ENCODE measurements around the gene RIC8A. TPM values are rescaled to one million over a fixed set of nuclear protein-coding genes. Genes with fewer than 3 reads are reported as not detected.
A peak's percentile ranks its signal among the peaks of the same experiment; 100 is the strongest.
"Not testable (repeated sequence)": the region's sequence is repeated elsewhere in the genome, so short reads cannot be mapped to it uniquely, and the experiment has no call there.

RIC8A gene
- total RNA-seq: 106 and 170 TPM in 2 replicates

DNA sequence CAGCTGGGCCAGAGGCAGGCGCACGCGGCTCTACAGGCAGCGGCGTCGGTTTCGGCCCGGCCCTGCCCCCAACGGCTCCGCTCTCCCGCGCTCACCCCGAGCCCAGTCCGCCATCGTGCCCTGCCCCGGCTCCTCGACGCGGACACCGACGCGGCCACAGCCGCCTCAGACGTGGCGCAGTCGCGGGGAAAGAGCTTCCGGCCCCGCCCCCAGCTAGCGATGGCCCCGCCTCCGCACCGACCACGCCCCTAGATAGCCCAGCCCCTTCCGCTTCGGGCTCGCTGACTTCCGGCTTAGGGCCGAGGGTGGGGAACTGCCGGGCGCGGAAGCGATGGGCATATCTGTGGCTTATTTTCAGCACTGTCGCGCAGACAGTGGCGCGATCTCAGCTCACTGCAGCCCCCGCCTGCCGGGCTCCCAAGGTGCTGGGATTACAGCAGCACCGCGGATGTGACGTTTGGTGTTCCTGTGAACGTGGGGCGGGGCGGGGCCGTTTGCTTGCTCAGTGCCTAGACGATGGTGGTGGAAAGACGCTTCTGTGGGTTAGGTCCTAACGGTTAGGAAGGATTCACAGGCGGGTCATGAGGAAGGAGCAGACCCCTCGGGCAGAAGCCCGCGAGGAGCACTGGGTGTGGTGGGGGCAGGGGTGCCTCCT is at the start of gene RIC8A, which contains the start of gene BET1L:
RIC8A (plus strand) TSS at position 501 of the 655 bp plus-strand sequence. CDS start 1,147 bp downstream, outside the sequence.
BET1L (minus strand) TSS at position 192 of the 655 bp plus-strand sequence; CDS start at position 114, 78 bp downstream.
- H3K36me3 ChIP-seq (ENCODE audit: control insufficient read depth, insufficient read depth, low read length): peaks cover 46% of the 10 kb centered on the region

DNA sequence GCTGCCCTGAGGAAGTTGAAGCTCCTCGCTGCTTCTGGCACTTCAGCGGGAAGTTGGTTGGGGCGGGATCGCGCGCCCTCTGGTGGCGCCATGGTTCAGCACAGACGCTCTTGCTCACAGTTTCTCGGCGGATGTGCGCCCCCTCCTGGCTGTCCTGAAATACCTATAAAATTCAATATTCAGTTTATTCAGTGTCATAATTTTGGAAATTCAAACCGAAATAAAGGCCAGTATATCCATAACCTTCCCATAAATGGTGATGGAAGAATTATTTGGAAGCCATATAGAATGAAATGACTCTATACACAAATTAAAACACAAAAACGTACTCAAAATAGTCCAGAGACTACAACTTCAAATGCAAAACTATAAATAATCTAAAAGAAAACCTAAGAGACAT is 27.3 kb upstream of the RIC8A start:
- not testable (repeated sequence) for H3K4me3 ChIP-seq (ENCODE audit: low read depth, low read length); FAIRE-seq; H3K27me3 ChIP-seq (ENCODE audit: control insufficient read depth, insufficient read depth, low read length); H3K36me3 ChIP-seq (ENCODE audit: control insufficient read depth, insufficient read depth, low read length); DNase-seq (ENCODE audit: low read depth)

More for the DNA sequence above, at the start of gene RIC8A, which contains the start of gene BET1L:
- FAIRE-seq: no peak
- Histone ChIP-seq H3K27me3 (ENCODE audit: control insufficient read depth, insufficient read depth, low read length) (no peaks in the 10 kb centered on the region), H3K4me3 (ENCODE audit: low read depth, low read length) (peak within 1 kb of the TSS; percentile 91)
- DNase-seq (ENCODE audit: low read depth): peak; percentile 92
- TF ChIP-seq, protein P1, sequence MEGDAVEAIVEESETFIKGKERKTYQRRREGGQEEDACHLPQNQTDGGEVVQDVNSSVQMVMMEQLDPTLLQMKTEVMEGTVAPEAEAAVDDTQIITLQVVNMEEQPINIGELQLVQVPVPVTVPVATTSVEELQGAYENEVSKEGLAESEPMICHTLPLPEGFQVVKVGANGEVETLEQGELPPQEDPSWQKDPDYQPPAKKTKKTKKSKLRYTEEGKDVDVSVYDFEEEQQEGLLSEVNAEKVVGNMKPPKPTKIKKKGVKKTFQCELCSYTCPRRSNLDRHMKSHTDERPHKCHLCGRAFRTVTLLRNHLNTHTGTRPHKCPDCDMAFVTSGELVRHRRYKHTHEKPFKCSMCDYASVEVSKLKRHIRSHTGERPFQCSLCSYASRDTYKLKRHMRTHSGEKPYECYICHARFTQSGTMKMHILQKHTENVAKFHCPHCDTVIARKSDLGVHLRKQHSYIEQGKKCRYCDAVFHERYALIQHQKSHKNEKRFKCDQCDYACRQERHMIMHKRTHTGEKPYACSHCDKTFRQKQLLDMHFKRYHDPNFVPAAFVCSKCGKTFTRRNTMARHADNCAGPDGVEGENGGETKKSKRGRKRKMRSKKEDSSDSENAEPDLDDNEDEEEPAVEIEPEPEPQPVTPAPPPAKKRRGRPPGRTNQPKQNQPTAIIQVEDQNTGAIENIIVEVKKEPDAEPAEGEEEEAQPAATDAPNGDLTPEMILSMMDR (IDR thresholded peaks at IDR 0.05; ENCODE audit: insufficient read depth, low read length, severe bottlenecking): no peak

DNA sequence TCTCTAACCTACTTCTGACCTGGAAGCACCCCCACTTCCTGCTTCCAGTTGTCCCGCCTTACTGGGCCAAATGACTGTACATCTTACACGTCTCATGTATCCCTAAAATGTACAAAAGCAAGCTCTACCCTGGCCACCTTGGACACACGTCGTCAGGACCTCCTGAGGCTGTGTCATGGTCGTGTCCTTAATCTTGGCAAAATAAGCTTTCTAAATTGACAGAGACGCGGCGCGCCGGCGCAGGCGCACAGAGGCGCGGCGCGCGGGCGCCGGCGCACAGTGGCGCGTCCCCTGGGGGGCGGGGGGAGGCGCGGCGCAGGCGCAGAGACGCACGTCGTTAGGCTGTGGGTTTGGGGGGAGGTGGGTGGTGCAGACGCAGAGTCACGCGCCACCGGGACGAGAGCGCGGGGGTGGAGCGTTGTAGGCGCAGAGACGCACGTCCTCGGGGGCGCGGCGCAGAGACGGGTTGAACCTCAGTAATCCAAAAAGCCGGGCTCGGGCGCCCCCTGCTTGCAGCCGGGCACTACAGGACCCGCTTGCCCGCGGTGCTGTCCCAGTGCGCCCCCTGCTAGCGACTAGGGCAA is 18.2 kb upstream of the RIC8A start:
- not testable (repeated sequence) for H3K4me3 ChIP-seq (ENCODE audit: low read depth, low read length); FAIRE-seq; DNase-seq (ENCODE audit: low read depth); H3K27me3 ChIP-seq (ENCODE audit: control insufficient read depth, insufficient read depth, low read length); H3K36me3 ChIP-seq (ENCODE audit: control insufficient read depth, insufficient read depth, low read length)

GRCh38 chr11:189843-190311 is 17.6 kb upstream of the RIC8A start:
- H3K36me3 ChIP-seq (ENCODE audit: control insufficient read depth, insufficient read depth, low read length); FAIRE-seq; DNase-seq (ENCODE audit: low read depth): not testable (repeated sequence)

GRCh38 chr11:190546-190945 is 17.0 kb upstream of the RIC8A start:
- not testable (repeated sequence) for H3K4me3 ChIP-seq (ENCODE audit: low read depth, low read length); FAIRE-seq; H3K36me3 ChIP-seq (ENCODE audit: control insufficient read depth, insufficient read depth, low read length); DNase-seq (ENCODE audit: low read depth); H3K27me3 ChIP-seq (ENCODE audit: control insufficient read depth, insufficient read depth, low read length)

More at GRCh38 chr11:189843-190311, 17.6 kb upstream of the RIC8A start:
- H3K4me3 ChIP-seq (ENCODE audit: low read depth, low read length); H3K27me3 ChIP-seq (ENCODE audit: control insufficient read depth, insufficient read depth, low read length): not testable (repeated sequence)

- H3K36me3 ChIP-seq (ENCODE audit: control insufficient read depth, insufficient read depth, low read length); H3K4me3 ChIP-seq (ENCODE audit: low read depth, low read length); DNase-seq (ENCODE audit: low read depth); H3K27me3 ChIP-seq (ENCODE audit: control insufficient read depth, insufficient read depth, low read length): not testable (repeated sequence)
- FAIRE-seq: peak; percentile 55
- TF ChIP-seq, protein P1 (IDR thresholded peaks at IDR 0.05; ENCODE audit: insufficient read depth, low read length, severe bottlenecking): peak; percentile 24
Measured at GRCh38 chr11:191490-192478, 15.7 kb upstream of the RIC8A start.

DNA sequence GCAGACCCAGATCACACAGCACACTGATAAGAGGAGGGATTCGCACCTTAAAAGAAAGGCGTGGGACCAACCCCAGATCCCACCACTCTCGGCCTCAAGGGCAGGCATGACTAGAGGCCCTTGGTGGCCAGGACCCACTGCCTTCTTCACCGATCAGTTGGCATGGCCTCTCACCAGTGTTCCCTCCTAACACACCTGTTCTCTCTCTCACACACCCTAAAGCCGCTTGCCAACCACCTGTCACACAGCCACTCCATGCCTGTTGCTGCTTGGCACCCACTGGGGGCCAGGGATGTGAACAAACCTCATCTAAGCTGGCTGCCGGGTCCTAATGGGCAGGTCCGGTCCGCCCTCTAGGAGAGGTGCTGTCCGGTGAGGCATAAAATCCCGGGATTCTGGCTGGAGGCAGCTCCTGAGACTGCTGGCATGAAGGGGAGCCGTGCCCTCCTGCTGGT is 14.8 kb upstream of the RIC8A start, which contains the start of gene SCGB1C1:
SCGB1C1 (plus strand) TSS at position 405 of the 455 bp plus-strand sequence; CDS start at position 427, 22 bp downstream.
- H3K27me3 ChIP-seq (ENCODE audit: control insufficient read depth, insufficient read depth, low read length); DNase-seq (ENCODE audit: low read depth); H3K4me3 ChIP-seq (ENCODE audit: low read depth, low read length); H3K36me3 ChIP-seq (ENCODE audit: control insufficient read depth, insufficient read depth, low read length): not testable (repeated sequence)
- peak; percentile 62 for FAIRE-seq

- not testable (repeated sequence) for DNase-seq (ENCODE audit: low read depth); H3K36me3 ChIP-seq (ENCODE audit: control insufficient read depth, insufficient read depth, low read length); H3K27me3 ChIP-seq (ENCODE audit: control insufficient read depth, insufficient read depth, low read length); H3K4me3 ChIP-seq (ENCODE audit: low read depth, low read length)
- FAIRE-seq: peak; percentile 89
Measured at GRCh38 chr11:193481-193880, 14.0 kb upstream of the RIC8A start.
